WI38 (cell line): ENCODE measurements around the gene RBBP8NL.

Experiments
- H3K4me3 ChIP-seq: 2 replicates; pipeline ENCODE4 v1.5.1; 2011; ENCODE audit warnings: low read depth, mild to moderate bottlenecking, control low read depth, low read length
- CTCF ChIP-seq: IDR thresholded peaks from 2 replicates; pipeline ENCODE4 v1.5.1; 2012; ENCODE audit warnings: low read depth, mild to moderate bottlenecking, control low read depth, low read length

Gene RBBP8NL

GRCh38 chr20:62466072-62466760 lies 38.9 kb upstream of the RBBP8NL start:
- no peak for TF ChIP-seq CTCF
- no peak overlapping the region for H3K4me3 ChIP-seq

DNA sequence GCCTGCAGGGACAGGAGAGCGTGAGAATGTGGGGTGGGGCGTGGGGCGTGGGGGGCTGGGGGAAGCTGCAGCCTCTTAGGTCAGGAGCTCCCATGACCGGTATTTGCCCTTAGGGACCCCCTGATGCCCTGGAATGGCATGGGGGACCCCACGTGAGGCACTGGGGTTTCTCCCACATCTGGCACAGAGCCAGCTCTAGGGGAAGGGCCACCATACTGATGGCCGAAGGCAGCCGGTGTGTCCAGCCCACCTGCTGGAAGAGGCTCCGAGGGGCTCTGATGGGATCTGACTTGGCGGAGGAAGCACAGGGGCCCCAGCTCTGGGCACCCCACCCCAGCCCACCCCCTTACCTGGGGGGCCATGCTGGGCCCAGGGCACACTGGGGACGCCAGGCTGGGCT lies 37.7 kb upstream of the RBBP8NL start:
- no peak overlapping the region for H3K4me3 ChIP-seq
- TF ChIP-seq CTCF, result no peak

DNA sequence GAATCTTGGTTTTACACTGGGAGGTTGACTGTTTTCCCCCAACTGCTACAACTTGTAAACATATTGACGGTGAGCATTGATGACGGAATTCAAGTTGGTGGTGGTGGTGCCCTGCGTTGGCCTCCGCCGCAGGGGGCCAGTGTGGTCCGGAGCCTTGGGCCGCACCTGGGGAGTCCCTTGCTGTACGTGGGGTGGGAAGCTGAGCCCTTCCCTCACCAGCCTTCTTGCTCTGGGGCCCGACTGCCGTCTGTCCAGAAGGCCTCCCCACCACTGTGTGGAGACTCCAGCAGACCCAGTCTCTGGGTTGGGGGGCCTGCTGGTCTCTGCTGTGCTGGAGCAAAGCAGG lies 37.1 kb upstream of the RBBP8NL start:
- H3K4me3 ChIP-seq, result no peak overlapping the region
- TF ChIP-seq CTCF, result no peak

DNA sequence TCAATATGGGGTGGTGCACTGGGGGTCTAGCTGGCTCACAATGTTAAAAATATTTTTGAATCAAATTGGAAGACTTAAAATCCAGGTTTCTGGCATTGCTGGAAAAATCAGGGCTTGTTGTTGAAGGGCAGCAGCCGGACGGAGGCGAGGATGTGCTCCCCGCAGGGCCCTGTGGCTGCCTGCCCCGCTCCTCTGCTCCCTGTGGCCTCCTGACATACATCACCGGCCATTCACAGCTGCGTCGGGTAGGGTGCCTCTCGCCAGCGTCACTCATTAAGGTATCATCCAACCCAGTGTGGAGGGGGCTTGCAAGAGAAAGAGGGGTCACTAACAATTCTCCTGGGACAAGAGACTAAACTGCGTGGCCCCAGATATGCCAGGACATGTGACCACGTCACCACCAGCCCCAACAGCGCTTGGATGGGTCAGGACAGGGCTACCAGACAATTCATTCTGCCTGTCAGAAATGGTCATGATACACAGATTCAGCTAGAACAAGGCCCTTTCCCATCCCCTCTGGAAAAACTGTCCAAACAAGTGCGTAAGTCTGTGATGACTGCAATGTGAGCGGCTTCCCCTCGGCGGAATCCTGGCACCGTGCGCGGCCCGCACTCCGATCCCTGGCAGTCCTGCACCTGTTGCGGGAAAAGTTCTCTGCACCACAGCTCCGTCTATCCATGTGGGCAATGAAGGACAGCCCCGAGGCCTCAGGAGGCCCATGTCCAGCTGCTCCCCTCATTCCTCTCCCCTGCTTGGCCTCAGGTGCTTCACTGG lies 36.5 kb upstream of the RBBP8NL start:
- no peak for TF ChIP-seq CTCF
- no peak overlapping the region for H3K4me3 ChIP-seq

GRCh38 chr20:62462976-62463592 lies 35.7 kb upstream of the RBBP8NL start:
- no peak overlapping the region for H3K4me3 ChIP-seq
- no peak for TF ChIP-seq CTCF

GRCh38 chr20:62461834-62462233 lies 34.5 kb upstream of the RBBP8NL start:
- TF ChIP-seq CTCF, result no peak
- H3K4me3 ChIP-seq, result no peak overlapping the region

GRCh38 chr20:62461157-62461556 lies 33.8 kb upstream of the RBBP8NL start:
- no peak for TF ChIP-seq CTCF
- no peak overlapping the region for H3K4me3 ChIP-seq
